SK-N-SH treated with all-trans-retinoic acid at 6 μM for 48 hours (cell line): Measurements from ENCODE around the gene ZBTB11.

Source experiments
- ATAC-seq: fragments of 200-7000 bp; cut with Tn5 transposase; 3 replicates; pipeline ENCODE4 v1.9.1; 2020; ENCODE audit warnings: mild to moderate bottlenecking, moderate library complexity
- ARNTL ChIP-seq: fragments of 450-650 bp; formaldehyde crosslinking; IDR thresholded peaks from 2 replicates; pipeline ENCODE4 v1.5.0; 2020; ENCODE audit warnings: low read depth, mild to moderate bottlenecking, moderate library complexity, borderline replicate concordance
- BACH2 ChIP-seq: fragments of 250-450 bp; sonication (Bioruptor Pico); IDR thresholded peaks from 2 replicates; pipeline ENCODE4 v1.9.0; 2021; ENCODE audit warnings: mild to moderate bottlenecking, borderline replicate concordance
- CSDC2 ChIP-seq: fragments of 250-450 bp; sonication (Bioruptor Pico); IDR thresholded peaks from 2 replicates; pipeline ENCODE4 v1.5.0; 2020; ENCODE audit warnings: mild to moderate bottlenecking, moderate library complexity
- ESRRG ChIP-seq: fragments of 250-450 bp; sonication (Bioruptor Pico); IDR thresholded peaks from 2 replicates; pipeline ENCODE4 v1.6.1; 2021; ENCODE audit warnings: mild to moderate bottlenecking
- ISL1 ChIP-seq: fragments of 250-450 bp; sonication (Bioruptor Pico); IDR thresholded peaks from 2 replicates; pipeline ENCODE4 v2.1.2; 2022; ENCODE audit warnings: mild to moderate bottlenecking, moderate library complexity
- OSR1 ChIP-seq: fragments of 250-450 bp; sonication (Bioruptor Pico); IDR thresholded peaks from 2 replicates; pipeline ENCODE4 v1.8.0; 2022; ENCODE audit warnings: moderate library complexity, mild to moderate bottlenecking, inconsistent platforms
- PPARA ChIP-seq: fragments of 250-450 bp; sonication (Bioruptor Pico); IDR thresholded peaks from 2 replicates; pipeline ENCODE4 v1.5.0; 2020; ENCODE audit warnings: mild to moderate bottlenecking, borderline replicate concordance
- RARB ChIP-seq: fragments of 250-450 bp; sonication (Bioruptor Pico); IDR thresholded peaks from 2 replicates; pipeline ENCODE4 v1.8.0; 2021; ENCODE audit warnings: mild to moderate bottlenecking, moderate library complexity
- SNAI2 ChIP-seq: fragments of 250-450 bp; sonication (Bioruptor Pico); IDR thresholded peaks from 2 replicates; pipeline ENCODE4 v1.5.0; 2020; ENCODE audit warnings: mild to moderate bottlenecking, moderate library complexity
- TCF4 ChIP-seq: fragments of 250-450 bp; sonication (Bioruptor Pico); IDR thresholded peaks from 2 replicates; pipeline ENCODE4 v1.8.0; 2021; ENCODE audit warnings: mild to moderate bottlenecking, moderate library complexity, borderline replicate concordance
- TOX ChIP-seq: fragments of 250-450 bp; sonication (Bioruptor Pico); IDR thresholded peaks from 2 replicates; pipeline ENCODE4 v1.8.0; 2021; ENCODE audit warnings: mild to moderate bottlenecking, moderate library complexity, borderline replicate concordance
- ZC3H10 ChIP-seq: fragments of 250-450 bp; sonication (Bioruptor Pico); IDR thresholded peaks from 2 replicates; pipeline ENCODE4 v1.5.1; 2021; ENCODE audit warnings: mild to moderate bottlenecking, moderate library complexity
- ZFP3 ChIP-seq: fragments of 250-450 bp; sonication (Bioruptor Pico); IDR thresholded peaks from 2 replicates; pipeline ENCODE4 v1.5.0; 2020; ENCODE audit warnings: mild to moderate bottlenecking, moderate library complexity
- ZFP30 ChIP-seq: fragments of 450-650 bp; formaldehyde crosslinking; IDR thresholded peaks from 2 replicates; pipeline ENCODE4 v1.5.0; 2022; ENCODE audit warnings: mild to moderate bottlenecking, moderate library complexity
- ZNF565 ChIP-seq: fragments of 450-650 bp; formaldehyde crosslinking; conservative IDR thresholded peaks from 2 replicates; pipeline ENCODE4 v1.5.0; 2020; ENCODE audit warnings: low read depth, mild to moderate bottlenecking, moderate library complexity
- ZNF70 ChIP-seq: fragments of 450-650 bp; formaldehyde crosslinking; IDR thresholded peaks from 2 replicates; pipeline ENCODE4 v1.5.0; 2020; ENCODE audit warnings: mild to moderate bottlenecking, moderate library complexity
- ZNF8 ChIP-seq: fragments of 450-650 bp; formaldehyde crosslinking; IDR thresholded peaks from 2 replicates; pipeline ENCODE4 v1.5.0; 2020; ENCODE audit warnings: mild to moderate bottlenecking, moderate library complexity
- TF ChIP-seq, protein P1 (sequence below): fragments of 250-450 bp; sonication (Bioruptor Pico); IDR thresholded peaks from 2 replicates; pipeline ENCODE4 v1.8.0; 2021; ENCODE audit warnings: low read depth, mild to moderate bottlenecking, moderate library complexity, borderline replicate concordance
- TF ChIP-seq, protein P2 (sequence below): fragments of 250-450 bp; sonication (Bioruptor Pico); IDR thresholded peaks from 2 replicates; pipeline ENCODE4 v1.8.0; 2020; ENCODE audit warnings: mild to moderate bottlenecking, moderate library complexity, borderline replicate concordance
- TF ChIP-seq, protein P3 (sequence below): fragments of 250-450 bp; sonication (Bioruptor Pico); IDR thresholded peaks from 2 replicates; pipeline ENCODE4 v1.5.1; 2021; ENCODE audit warnings: mild to moderate bottlenecking, moderate library complexity
- TF ChIP-seq, protein P4 (sequence below): fragments of 250-450 bp; sonication (Bioruptor Pico); IDR thresholded peaks from 2 replicates; pipeline ENCODE4 v1.5.1; 2020; ENCODE audit warnings: low read depth, mild to moderate bottlenecking, moderate library complexity
- TF ChIP-seq, protein P5 (sequence below): fragments of 250-450 bp; sonication (Bioruptor Pico); IDR thresholded peaks from 2 replicates; pipeline ENCODE4 v1.5.0; 2020; ENCODE audit warnings: mild to moderate bottlenecking, moderate library complexity

ZBTB11 gene

GRCh38 chr3:101631098-101631796, 45.7 kb downstream of the ZBTB11 start:
- no peak for ATAC-seq

GRCh38 chr3:101629219-101629618, 47.7 kb downstream of the ZBTB11 start:
- TF ChIP-seq ZNF70 (CRISPR knock-in tag) (no peak), ESRRG (CRISPR knock-in tag) (no peak), ZFP3 (CRISPR knock-in tag) (no peak), PPARA (CRISPR knock-in tag) (no peak), ISL1 (CRISPR knock-in tag) (no peak), BACH2 (no peak), OSR1 (no peak), TOX (CRISPR knock-in tag) (no peak), CSDC2 (CRISPR knock-in tag) (no peak), ZNF565 (CRISPR knock-in tag) (no peak), RARB (CRISPR knock-in tag) (no peak), TCF4 (no peak)
- TF ChIP-seq, protein P1, sequence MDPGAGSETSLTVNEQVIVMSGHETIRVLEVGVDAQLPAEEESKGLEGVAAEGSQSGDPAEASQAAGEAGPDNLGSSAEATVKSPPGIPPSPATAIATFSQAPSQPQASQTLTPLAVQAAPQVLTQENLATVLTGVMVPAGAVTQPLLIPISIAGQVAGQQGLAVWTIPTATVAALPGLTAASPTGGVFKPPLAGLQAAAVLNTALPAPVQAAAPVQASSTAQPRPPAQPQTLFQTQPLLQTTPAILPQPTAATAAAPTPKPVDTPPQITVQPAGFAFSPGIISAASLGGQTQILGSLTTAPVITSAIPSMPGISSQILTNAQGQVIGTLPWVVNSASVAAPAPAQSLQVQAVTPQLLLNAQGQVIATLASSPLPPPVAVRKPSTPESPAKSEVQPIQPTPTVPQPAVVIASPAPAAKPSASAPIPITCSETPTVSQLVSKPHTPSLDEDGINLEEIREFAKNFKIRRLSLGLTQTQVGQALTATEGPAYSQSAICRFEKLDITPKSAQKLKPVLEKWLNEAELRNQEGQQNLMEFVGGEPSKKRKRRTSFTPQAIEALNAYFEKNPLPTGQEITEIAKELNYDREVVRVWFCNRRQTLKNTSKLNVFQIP (CRISPR knock-in tag) = no peak
- TF ChIP-seq, protein P2, sequence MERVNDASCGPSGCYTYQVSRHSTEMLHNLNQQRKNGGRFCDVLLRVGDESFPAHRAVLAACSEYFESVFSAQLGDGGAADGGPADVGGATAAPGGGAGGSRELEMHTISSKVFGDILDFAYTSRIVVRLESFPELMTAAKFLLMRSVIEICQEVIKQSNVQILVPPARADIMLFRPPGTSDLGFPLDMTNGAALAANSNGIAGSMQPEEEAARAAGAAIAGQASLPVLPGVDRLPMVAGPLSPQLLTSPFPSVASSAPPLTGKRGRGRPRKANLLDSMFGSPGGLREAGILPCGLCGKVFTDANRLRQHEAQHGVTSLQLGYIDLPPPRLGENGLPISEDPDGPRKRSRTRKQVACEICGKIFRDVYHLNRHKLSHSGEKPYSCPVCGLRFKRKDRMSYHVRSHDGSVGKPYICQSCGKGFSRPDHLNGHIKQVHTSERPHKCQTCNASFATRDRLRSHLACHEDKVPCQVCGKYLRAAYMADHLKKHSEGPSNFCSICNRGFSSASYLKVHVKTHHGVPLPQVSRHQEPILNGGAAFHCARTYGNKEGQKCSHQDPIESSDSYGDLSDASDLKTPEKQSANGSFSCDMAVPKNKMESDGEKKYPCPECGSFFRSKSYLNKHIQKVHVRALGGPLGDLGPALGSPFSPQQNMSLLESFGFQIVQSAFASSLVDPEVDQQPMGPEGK (CRISPR knock-in tag) = no peak
- TF ChIP-seq, protein P3, sequence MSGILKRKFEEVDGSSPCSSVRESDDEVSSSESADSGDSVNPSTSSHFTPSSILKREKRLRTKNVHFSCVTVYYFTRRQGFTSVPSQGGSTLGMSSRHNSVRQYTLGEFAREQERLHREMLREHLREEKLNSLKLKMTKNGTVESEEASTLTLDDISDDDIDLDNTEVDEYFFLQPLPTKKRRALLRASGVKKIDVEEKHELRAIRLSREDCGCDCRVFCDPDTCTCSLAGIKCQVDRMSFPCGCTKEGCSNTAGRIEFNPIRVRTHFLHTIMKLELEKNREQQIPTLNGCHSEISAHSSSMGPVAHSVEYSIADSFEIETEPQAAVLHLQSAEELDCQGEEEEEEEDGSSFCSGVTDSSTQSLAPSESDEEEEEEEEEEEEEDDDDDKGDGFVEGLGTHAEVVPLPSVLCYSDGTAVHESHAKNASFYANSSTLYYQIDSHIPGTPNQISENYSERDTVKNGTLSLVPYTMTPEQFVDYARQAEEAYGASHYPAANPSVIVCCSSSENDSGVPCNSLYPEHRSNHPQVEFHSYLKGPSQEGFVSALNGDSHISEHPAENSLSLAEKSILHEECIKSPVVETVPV (CRISPR knock-in tag) = no peak
- no peak for ATAC-seq

More at GRCh38 chr3:101631098-101631796, 45.7 kb downstream of the ZBTB11 start:
- TF ChIP-seq, protein P4, sequence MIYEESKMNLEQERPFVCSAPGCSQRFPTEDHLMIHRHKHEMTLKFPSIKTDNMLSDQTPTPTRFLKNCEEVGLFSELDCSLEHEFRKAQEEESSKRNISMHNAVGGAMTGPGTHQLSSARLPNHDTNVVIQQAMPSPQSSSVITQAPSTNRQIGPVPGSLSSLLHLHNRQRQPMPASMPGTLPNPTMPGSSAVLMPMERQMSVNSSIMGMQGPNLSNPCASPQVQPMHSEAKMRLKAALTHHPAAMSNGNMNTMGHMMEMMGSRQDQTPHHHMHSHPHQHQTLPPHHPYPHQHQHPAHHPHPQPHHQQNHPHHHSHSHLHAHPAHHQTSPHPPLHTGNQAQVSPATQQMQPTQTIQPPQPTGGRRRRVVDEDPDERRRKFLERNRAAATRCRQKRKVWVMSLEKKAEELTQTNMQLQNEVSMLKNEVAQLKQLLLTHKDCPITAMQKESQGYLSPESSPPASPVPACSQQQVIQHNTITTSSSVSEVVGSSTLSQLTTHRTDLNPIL (CRISPR knock-in tag) = no peak
- TF ChIP-seq TOX (CRISPR knock-in tag) (no peak), OSR1 (no peak), ARNTL (CRISPR knock-in tag) (no peak), ZNF70 (CRISPR knock-in tag) (no peak), ZFP3 (CRISPR knock-in tag) (no peak), ZNF8 (CRISPR knock-in tag) (no peak), RARB (CRISPR knock-in tag) (no peak), BACH2 (no peak), ZNF565 (CRISPR knock-in tag) (no peak), SNAI2 (CRISPR knock-in tag) (no peak), ESRRG (CRISPR knock-in tag) (no peak), ZC3H10 (CRISPR knock-in tag) (no peak), CSDC2 (CRISPR knock-in tag) (no peak), ZFP30 (CRISPR knock-in tag) (no peak), TCF4 (no peak)
- TF ChIP-seq, protein P5, sequence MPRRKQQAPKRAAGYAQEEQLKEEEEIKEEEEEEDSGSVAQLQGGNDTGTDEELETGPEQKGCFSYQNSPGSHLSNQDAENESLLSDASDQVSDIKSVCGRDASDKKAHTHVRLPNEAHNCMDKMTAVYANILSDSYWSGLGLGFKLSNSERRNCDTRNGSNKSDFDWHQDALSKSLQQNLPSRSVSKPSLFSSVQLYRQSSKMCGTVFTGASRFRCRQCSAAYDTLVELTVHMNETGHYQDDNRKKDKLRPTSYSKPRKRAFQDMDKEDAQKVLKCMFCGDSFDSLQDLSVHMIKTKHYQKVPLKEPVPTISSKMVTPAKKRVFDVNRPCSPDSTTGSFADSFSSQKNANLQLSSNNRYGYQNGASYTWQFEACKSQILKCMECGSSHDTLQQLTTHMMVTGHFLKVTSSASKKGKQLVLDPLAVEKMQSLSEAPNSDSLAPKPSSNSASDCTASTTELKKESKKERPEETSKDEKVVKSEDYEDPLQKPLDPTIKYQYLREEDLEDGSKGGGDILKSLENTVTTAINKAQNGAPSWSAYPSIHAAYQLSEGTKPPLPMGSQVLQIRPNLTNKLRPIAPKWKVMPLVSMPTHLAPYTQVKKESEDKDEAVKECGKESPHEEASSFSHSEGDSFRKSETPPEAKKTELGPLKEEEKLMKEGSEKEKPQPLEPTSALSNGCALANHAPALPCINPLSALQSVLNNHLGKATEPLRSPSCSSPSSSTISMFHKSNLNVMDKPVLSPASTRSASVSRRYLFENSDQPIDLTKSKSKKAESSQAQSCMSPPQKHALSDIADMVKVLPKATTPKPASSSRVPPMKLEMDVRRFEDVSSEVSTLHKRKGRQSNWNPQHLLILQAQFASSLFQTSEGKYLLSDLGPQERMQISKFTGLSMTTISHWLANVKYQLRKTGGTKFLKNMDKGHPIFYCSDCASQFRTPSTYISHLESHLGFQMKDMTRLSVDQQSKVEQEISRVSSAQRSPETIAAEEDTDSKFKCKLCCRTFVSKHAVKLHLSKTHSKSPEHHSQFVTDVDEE (CRISPR knock-in tag) = no peak
- TF ChIP-seq, protein P1 (CRISPR knock-in tag) = no peak
- TF ChIP-seq, all 23 proteins: peak for 0
